Glutamatergic neuron (in vitro differentiated cells): Measurements from ENCODE around the gene HSD17B12. TPM values are rescaled to one million over a fixed set of nuclear protein-coding genes. Genes with fewer than 3 reads are reported as not detected.

Source experiments
- DNase-seq: peaks from one replicate; pipeline ENCODE4 v3.0.0; 2022
- H3K27ac Mint-ChIP-seq: one replicate; pipeline ENCODE4 v1.8.0; 2020; ENCODE audit warnings: mild to moderate bottlenecking, mixed read lengths, inconsistent platforms; ENCODE audit not compliant: unreplicated experiment
- H3K27me3 Mint-ChIP-seq: one replicate; pipeline ENCODE4 v1.8.0; 2020; ENCODE audit warnings: mild to moderate bottlenecking, moderate library complexity, mixed read lengths, inconsistent platforms; ENCODE audit not compliant: unreplicated experiment
- H3K36me3 Mint-ChIP-seq: one replicate; pipeline ENCODE4 v1.8.0; 2020; ENCODE audit warnings: mild to moderate bottlenecking, mixed read lengths, inconsistent platforms; ENCODE audit not compliant: unreplicated experiment
- H3K4me1 Mint-ChIP-seq: one replicate; pipeline ENCODE4 v1.8.0; 2020; ENCODE audit warnings: mild to moderate bottlenecking, low read depth, mixed read lengths, inconsistent platforms; ENCODE audit not compliant: unreplicated experiment
- H3K4me3 Mint-ChIP-seq: one replicate; pipeline ENCODE4 v1.8.0; 2020; ENCODE audit warnings: mild to moderate bottlenecking, mixed read lengths, inconsistent platforms; ENCODE audit not compliant: unreplicated experiment
- H3K9me3 Mint-ChIP-seq: one replicate; pipeline ENCODE4 v1.8.0; 2020; ENCODE audit warnings: mild to moderate bottlenecking, moderate library complexity, mixed read lengths, inconsistent platforms; ENCODE audit not compliant: unreplicated experiment
- CTCF ChIP-seq: fragments of 200-600 bp; sonication (generic); IDR thresholded peaks from one replicate; pipeline ENCODE4 v1.5.0; 2021; ENCODE audit not compliant: partially characterized antibody, unreplicated experiment
- total RNA-seq: library from RNA; stranded (reverse); fragmentation: NEBNext Ultra II Directional; extraction: Animal tissue kit (Norgen Biotek cat#: 25700); gene quantifications from one replicate; pipeline ENCODE4 v1.2.1, GENCODE V29; 2021; ENCODE audit not compliant: unreplicated experiment

The HSD17B12 gene
- total RNA-seq, 1 donor from 2014 or later, result 140 TPM

DNA sequence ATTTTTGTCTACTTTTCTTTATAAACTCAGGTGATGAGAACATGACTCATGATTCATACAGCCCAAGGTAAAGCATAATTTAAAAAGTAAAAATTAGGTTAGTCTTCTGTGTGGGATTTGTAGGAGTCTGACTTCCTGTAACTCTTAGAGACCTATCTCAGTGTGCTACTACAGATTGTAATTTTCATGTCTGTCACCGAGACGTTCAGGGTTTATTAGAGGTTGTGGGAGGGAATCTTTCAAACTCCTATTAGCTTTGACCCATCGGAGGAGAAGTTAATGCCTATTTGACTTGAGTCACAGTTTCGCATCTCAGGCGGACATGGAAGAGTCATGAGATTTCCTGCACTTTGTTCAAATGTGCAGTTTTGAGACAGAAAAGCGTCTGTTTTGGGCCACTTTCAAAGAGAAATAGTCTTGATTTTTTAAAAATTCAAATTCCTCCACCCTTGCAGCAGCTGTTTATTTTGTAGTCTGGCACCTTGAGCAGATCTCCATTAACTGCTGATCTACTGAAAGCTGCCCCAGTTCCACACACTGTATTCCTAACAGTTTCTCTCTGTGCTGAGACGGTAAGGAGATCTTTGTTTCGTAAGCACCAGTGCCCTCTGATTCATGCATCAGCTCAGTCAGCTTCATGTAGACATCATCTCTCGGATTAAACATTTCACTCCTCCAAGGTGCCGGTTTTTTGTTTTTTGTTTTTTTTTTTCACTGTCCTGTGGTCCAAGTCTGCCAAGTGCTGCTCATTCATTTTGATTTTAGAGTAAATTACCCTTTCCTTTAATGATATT is 224.4 kb downstream of the HSD17B12 start:
- H3K4me3 Mint-ChIP-seq, result peak overlapping the region; percentile 27
- peaks cover 6% of the 10 kb centered on the region for H3K9me3 Mint-ChIP-seq
- H3K4me1 Mint-ChIP-seq, result peaks cover 48% of the 10 kb centered on the region
- H3K27ac Mint-ChIP-seq, result peak overlapping the region; percentile 21
- DNase-seq, result no peak
- no peaks in the 10 kb centered on the region for H3K36me3 Mint-ChIP-seq
- TF ChIP-seq CTCF, result no peak
- peaks cover 5% of the 10 kb centered on the region for H3K27me3 Mint-ChIP-seq

GRCh38 chr11:43905813-43906241 is 225.3 kb downstream of the HSD17B12 start:
- H3K4me1 Mint-ChIP-seq, result peaks cover 48% of the 10 kb centered on the region
- peak overlapping the region; percentile 27 for H3K4me3 Mint-ChIP-seq
- H3K27me3 Mint-ChIP-seq, result peaks cover 5% of the 10 kb centered on the region
- H3K9me3 Mint-ChIP-seq, result peaks cover 6% of the 10 kb centered on the region
- no peak for DNase-seq
- TF ChIP-seq CTCF, result no peak
- H3K36me3 Mint-ChIP-seq, result no peaks in the 10 kb centered on the region
- peak overlapping the region; percentile 28 for H3K27ac Mint-ChIP-seq

Other genes with a start within 250 kb of the HSD17B12 start
- 30.4 TPM for gene ALKBH3, start 200.1 kb downstream of the HSD17B12 start, total RNA-seq